Midbrain (tissue), 1 donor: ENCODE measurements around the gene PDZRN4.

ENCODE experiments used
- DNase-seq: peaks from one replicate; lab custom pipeline; 2025; lab: John Stamatoyannopoulos, UW

PDZRN4 gene

DNA sequence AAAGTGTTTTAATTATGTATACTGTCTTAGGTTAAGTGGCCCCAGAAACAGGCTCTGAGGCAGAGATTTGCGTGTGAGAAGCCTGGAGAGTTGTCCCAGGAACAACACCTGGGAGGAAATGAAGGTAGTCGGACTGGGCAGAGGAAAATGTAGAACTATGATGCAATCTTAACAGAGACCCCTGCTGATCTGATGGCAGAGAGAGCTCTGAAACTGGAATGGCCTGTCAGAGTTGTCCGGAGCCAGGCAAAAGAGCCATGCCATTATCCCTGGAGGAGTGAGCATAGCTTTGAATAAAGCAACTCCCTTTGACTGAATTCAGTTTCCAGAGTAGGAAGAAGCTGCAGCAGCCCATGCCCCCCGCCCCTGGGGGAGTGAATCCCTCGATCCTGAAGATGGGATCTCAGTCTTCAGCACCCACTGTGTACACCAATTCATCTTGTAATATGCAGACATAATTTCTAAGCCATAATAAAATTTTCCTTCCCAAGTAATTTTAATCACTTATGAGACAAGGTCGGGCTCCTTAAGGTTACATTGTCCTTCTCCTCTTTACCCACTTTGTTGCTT, 264.8 kb downstream of the PDZRN4 start:
- DNase-seq = no peak

DNA sequence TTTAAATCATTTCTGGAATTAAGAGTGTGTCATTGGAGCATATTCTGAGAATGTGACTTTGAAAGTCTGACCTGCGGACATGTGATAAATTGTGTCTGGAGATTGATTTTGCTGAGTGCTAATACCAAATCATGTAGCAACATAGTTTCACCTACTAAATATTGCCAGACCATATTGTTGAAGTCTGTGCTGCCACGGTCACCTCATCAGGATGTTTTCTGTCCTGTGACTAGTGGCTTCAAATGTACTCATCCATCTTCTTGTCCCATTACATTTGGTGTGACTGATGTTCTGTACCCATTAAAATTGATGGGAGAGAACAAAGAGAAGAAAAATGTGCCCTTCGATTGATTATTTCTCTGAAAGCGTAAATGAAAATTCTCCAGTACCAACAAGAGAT, 265.3 kb downstream of the PDZRN4 start:
- no peak for DNase-seq

DNA sequence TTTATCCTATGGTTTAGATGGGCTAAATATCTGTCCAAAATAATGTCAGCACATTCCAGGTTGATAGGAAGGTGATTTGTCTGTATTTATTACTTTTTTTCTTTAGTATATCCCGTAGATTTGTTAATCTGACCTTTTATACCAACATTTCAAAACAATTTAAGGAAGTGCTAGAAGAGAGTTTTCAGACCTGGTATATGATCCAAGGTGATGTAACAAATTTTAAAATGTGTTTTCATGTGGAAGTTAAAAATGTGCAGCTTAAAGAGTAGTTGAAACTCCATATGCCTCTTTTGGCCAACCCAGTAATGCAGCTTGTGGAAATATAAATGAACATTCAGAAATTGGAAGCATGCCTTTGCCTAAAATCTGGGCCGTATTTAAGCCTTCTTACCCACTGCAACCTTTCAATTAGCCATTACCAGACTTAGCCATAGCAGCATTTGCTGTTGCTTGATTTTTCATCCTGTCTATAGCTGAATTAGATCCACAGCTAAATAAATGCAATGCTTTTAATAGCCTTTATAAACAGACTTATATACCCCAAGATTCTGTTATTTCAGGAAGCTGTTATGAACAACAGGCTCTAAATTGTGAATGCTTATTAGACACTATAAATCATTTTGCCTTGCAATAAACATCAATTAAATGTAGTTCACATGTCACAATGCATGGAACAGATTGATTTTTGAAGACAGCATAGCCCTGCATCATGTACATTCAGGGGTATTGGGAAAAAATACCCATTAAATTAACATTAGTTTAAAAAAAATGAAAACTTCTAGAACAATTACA, 271.2 kb downstream of the PDZRN4 start:
- DNase-seq = no peak

DNA sequence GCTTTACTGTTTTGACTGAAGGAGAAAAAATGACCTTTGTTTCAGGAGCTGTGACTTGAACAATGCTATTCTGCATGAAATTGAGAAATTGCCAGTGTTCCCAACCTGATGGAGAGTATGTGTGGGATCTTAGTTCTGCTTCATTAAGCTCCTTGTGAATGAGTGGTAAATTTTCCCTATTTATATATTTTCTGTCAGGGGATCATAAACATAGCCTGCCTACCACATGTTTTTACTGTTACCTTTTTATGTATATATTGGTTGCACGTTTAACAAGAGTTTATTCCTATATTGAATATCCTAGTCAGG, 271.7 kb downstream of the PDZRN4 start:
- no peak for DNase-seq

DNA sequence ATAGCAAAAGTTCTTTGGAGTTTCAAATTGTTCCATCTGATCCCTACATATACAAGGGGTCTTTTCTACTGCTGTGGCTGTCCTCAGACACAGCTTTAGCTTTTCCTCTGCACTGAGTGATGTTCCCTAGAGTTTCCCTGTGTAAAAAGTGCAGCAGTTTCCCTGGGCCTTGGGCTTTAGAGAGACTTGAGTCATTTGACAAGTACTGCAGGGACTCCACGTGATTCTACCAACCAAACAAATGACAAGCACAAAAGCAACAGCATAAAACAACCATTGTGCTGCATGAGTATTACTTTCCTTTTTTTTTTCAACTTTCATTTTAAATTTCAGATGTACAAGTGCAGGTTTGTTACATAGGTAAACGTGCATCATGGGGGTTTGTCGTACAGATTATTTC, 272.8 kb downstream of the PDZRN4 start:
- peak; percentile 27 for DNase-seq

DNA sequence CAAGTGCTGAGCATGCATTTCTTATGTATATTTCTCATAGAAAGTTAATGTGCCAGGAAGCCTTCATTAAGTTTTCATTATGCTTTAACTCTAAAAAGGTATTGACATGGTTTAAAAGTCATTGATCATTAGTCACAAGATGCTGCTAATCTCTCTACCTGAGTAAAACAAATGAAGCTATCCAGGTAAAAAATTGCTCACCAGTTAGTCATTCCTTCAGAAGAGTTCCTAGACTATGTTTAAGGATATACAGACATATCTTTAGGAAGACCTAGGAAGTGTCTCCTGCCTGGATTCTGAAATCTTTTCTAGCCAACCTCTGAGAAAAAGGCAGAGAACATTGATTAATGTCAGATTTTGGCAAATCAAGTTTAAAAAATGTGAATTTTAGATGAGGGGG, 274.2 kb downstream of the PDZRN4 start:
- no peak for DNase-seq

DNA sequence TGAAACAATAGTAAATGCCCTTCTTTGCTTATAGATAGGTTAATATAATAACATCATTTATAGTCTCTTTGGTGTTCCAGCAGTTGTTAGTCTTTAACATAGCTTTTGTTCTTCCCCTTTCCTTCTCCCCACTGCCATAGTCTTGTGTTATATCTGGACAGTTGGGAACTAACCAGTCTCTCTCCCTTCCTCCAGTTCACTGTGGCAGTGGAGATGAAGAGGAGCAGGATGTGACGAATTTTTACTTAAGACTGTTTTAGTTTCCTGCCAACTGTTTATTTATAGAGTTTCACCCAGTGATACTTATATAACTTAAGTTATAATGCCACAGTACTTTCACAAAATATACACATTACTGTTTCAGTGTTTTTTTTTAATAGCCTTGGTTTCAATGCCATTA, 277.4 kb downstream of the PDZRN4 start:
- DNase-seq = no peak

DNA sequence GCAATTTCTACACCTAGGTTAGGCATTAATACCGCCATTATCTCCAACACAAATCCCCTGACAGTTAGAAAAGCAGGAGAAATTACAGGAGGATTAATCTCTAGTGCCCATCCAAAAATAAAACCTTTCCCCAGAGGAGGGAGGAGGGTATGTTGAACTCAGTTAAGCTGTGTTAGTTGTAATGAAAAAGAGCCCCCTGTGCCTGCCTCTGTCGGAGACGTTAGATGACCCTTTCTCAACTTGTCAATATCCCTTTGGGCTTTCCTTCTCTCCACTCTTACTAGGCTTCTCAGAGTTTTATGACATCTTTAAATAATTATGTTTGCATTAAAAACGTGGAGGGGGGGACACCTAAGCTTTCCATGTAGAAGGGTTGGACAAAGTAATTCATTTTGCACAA, 278.2 kb downstream of the PDZRN4 start:
- DNase-seq = no peak

DNA sequence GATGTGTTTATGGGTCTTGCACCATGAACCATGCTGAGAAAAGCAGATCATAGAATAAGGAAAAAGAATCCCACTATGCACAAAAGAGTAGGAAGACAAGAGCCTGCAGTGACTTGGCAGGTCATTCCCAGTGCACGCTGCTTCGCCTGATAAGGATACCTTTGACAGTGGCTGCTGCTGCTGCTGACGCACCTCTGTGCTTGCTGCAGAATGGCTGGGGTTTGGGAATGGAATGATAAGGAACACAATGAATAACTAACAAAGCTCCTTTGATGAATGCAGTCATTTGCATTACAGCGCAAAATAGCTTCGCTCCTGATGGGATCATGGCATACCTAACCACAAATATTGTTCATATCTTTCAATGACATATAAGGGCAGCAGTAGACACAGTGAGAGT, 278.7 kb downstream of the PDZRN4 start:
- peak; percentile 8 for DNase-seq

DNA sequence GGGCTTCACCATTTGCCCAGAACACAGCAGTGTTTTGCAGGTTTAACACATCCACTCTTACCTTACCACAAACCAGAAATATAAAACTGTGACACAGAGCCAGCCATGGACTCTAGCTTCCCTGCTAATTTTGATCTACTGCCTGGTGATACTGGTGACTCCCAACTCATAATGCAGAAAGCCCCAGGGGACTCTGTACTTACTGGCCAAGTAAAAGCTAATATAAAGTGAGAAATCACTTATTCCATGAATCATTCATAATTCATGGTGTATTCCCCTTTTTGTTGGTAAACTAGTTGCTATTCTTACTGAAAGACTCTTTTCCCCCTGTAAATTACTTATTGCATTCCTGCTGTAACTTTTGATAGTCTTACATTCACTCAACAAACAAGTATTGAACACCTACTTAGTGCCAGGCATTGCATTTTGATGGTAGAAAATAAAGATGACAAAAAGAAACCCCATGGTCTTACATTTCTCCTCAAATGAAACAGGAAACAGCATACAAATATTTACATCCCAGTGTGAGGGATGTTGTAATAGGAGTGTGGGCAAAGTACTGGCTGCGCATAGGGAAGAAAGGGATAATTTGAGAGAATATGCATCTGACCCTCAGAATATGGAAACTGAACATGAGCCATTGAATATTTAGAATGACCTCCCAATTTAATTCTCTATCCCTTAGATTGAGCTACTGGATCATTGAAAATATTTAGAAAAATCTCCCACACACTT, 279.6 kb downstream of the PDZRN4 start:
- no peak for DNase-seq

DNA sequence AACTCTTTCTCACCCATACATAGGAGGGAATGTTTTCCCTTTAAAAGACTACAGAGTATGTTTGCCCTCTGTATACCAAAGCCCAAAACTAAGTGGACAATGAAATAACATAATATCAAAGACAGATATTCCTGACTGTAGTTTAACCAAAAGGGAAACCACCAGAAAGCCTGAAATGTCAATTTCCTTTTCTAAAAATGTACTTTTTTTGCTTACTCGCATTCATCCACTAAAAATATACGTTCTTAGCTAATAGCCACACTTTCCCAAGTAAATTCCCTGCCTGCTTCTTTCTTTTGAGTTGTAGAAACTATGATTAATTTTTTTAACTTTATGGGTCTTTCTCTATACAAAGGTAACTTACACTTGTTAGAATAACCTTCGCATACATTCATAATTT, 280.2 kb downstream of the PDZRN4 start:
- no peak for DNase-seq

DNA sequence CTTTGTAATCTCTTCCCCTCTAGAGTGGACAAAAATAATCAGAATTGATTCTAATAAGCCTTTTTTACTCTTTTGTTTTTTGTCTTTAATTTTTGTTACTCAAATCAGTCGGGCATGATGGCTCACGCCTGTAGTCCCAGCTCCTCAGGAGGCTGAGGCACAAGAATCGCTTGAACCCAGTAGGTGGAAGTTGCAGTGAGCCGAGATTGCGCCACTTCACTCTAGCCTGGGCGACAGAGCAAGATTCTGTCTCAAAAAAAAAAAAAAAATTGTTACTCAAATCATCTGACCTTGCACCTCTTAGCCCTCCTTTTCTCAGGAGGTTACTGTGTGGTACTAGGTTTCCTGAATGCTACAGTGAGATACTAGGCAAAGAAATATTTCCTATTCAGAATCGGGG, 280.6 kb downstream of the PDZRN4 start:
- DNase-seq = no peak

DNA sequence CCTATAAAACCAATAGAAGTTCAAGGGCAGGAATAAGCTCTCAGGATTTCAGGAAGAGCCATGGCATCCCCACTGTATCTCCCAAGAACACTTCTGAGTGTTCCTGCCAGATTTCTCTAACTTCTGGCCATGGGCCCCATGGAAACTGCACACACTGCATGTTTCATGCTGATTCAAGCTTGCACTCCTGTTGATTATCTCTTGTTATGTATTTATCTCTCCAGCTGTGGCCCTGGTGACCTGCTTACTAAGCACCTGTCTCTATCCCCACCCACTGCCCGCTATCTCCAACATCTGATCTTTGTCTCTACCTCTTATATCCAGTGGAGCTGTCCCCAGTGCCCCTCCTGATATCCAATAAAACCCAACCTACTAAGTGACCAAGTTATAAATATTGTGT, 285.3 kb downstream of the PDZRN4 start:
- DNase-seq = no peak

DNA sequence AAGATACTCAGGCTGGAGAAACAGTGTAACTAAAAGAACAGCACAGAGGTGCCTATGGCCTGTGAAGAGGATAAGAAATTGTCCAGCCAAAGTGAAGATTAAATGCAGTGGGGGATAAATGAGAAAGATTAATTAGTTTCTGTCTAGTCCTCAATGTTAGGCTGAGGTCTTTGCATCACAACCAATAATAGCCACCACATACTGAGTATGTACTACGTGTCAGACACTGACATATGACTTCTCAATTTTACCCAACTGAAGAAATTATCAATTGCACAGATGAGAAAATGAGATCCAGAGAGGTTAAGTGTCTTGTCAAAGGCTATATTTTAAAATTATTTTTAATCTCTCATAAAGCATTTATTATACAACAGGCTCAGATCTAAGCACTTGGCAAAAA, 285.9 kb downstream of the PDZRN4 start:
- DNase-seq = no peak

DNA sequence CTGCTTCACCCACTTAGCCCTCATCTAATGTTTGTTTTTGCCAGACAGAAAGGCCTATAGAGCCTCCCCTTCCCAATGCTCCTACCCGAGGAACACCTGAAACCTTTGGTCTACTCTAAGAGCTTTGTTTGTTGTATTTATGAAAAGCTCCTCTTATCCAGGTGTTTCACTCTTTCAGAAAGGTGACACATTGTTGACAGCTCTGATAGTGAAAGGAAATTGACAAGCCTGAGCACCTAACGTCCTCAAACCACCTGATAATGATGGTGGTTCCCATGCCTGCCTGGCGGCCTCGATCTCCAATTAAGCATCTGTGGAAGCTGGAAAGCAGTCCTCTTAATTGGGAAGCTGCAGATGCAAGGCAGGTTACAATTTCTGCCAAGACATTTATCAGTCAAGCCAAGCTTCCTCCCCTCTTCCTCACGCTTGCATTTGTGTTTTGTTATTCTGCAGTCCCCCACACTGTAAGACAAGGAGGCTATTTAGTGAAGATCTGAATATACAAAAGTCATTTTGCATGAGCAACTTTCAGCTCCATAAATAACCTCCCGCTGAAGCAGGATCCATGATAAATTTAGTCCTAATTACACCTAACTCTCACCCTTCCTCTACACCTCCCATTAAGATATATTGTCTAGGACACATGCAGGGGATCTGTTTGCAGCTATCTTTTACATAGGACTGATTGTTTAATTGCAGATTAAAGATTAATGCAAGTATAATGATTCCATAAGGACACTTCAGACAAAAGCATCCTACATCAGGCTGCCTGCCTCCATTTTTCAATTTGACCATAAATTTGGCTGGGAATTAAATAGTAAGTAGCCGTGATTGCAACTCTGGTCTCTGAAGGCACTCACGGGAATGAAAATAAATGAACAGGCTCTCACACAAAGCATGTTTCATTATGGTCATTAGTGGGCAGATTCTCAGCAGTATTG, 288.6 kb downstream of the PDZRN4 start:
- DNase-seq = no peak

DNA sequence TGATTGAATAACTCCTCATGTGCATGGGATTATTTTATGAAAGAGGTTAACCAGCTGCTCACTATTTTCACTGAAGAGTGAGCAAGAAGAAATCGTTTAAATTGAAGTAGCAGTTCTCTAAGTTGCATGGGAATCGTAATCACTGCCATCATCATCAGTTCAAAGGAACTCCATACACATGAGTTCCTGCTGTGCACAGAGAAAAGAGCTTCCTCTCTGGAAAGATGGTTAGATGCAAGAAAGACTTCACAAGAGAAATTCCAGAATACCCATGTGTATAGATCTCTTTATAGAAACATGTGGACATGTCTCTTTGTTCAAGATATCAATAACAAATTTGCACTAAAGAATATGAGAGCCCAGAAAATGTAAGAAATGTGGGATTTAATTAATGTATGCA, 291.3 kb downstream of the PDZRN4 start:
- no peak for DNase-seq

DNA sequence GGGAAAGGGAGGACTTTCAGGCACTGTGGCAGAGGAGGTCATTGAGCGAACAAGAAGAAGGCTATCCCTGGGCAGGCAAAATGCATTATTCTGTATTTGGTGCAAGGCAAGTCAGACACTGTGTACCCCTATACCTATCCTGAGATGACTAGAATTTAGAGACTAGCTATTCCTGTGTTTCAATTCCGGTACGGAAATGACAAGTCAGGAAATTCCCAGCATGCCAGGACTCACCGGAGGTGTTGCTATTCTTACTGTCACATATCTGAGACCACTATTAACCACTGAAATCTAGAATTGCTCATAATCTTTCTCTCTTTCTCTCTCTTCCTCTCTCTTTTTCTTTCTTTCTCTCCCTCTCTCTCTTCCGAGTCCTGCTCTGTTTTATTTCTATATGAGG, 297.1 kb downstream of the PDZRN4 start:
- no peak for DNase-seq

DNA sequence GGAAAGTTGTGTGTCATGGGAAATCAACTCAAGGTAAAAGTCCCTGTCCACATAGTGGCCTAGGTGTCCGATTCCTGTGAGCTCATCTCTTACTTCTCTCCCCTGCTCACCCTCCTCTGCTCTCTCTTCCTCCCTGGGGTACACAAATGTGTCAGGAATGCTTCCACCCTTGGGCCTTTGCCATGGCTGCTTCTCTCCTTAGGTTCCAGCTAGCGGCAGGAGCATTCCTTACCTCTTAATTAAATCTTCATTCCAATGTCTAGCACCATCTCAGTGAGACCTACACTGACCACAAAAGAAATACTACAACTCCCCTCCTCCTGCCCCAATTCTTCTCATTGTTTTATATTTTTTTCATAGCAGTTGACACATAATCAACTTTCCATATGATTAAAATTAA, 298.6 kb downstream of the PDZRN4 start:
- DNase-seq = no peak

DNA sequence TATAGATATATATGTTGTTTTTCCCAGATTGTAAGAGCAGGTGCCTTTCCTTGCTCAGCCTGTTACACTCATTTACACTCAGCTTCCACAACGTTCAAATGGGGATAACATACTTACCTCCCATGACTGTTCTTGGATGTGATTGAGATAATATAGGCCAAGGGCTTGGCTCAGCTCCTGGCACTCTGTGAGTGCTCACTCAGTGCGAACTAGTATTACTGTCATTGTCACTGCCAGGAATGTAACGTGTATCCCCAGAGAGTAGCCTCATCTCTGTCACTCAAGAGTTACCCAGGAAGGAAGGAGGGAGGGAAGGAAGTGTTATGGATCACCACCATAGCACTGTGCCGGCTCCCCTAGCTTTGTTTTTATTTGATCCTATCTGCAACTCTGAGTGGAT, 307.9 kb downstream of the PDZRN4 start:
- no peak for DNase-seq

DNA sequence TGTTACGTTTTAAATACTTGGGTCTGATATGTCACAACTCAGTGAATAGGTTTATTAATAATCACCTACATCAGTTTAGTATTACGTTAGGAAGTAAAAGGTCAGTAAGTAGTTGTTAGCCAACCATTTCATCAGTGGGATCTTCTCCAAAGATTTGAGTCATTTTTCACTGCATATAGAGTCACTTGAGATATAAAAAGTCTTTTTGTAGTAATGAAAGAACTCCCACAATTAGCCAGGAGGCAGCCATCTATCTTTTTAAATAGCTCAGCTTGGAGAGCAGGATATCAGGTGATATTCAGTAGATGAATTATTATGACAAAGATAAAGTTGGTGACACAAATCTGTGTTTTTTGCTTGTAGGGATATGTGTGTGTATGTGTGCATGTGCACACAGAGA, 309.3 kb downstream of the PDZRN4 start:
- no peak for DNase-seq

DNA sequence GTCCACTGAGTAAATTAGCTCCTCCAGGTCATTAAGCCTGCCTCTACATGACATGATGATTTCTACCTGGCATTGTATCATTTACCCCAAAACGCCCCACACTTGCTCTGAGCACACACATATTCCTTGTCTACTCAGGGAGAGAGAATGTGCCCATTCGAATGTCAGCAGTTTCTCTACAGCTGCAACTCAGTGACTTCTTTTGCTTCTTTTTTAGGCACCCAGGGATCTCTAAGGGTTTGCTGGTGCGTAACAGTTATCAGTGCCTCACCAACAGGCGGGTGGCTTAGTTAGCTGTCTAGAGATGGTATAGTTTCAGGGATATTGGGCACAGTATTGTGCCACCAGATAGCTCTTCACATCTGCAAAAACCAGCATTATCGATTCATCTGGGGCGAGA, 316.9 kb downstream of the PDZRN4 start:
- DNase-seq = no peak

DNA sequence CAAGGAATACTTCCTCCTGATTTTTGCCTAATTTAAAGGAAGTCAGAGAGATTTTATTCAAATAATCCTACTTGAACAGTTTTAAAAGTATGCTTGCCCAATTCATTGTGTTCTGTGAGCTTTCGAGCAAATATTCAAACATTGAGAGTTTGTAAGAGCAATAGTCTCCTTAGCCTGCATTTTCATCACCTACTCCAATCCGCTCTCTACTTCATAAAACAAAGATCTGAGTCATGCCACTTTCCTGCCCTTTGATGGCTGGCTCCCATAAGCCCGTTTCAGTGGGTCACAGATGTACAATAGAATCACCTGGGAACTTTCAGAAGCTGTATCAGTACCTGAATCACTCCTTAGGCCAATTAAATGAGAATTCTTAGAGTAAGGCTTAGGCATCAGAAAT, 319.2 kb downstream of the PDZRN4 start:
- DNase-seq = no peak
